Spleen (tissue), 11 donors: ENCODE measurements around the gene SCAMP5. TPM values are rescaled to one million over a fixed set of nuclear protein-coding genes. Genes with fewer than 3 reads are reported as not detected.

Source experiments
- DNase-seq: peaks from one replicate; pipeline ENCODE4 v3.0.0-alpha.2; 2020
- H3K27ac ChIP-seq, 8 donors: fragments of 200-600 bp; sonication (generic) in 7 of 8; 1 replicate in 4 of 8; 2 replicates in 4 of 8; pipeline versions ENCODE4 v1.5.0 to v1.8.0; 2016 to 2021; ENCODE audit warnings: inconsistent platforms in 4 of 8, mild to moderate bottlenecking in 4 of 8, moderate library complexity in 1 of 8
- H3K27me3 ChIP-seq, 7 donors: fragments of 200-600 bp; sonication (generic) in 6 of 7; replicated peaks in 1 of 7; 1 replicate in 4 of 7; 2 replicates in 3 of 7; pipeline versions ENCODE4 v1.5.0 to v1.8.0; 2016 to 2021; ENCODE audit warnings: inconsistent platforms in 3 of 7, mild to moderate bottlenecking in 1 of 7
- H3K36me3 ChIP-seq, 6 donors: fragments of 200-600 bp; sonication (generic) in 5 of 6; 1 replicate in 4 of 6; 2 replicates in 2 of 6; pipeline versions ENCODE4 v1.5.0 to v1.8.0; 2016 to 2021; ENCODE audit warnings: inconsistent platforms in 2 of 6
- H3K4me1 ChIP-seq, 6 donors: fragments of 200-600 bp; sonication (generic) in 5 of 6; 1 replicate in 3 of 6; 2 replicates in 3 of 6; pipeline versions ENCODE4 v1.5.0 to v1.8.0; 2016 to 2021; ENCODE audit warnings: inconsistent platforms in 3 of 6
- H3K4me3 ChIP-seq, 8 donors: fragments of 200-600 bp; sonication (generic) in 7 of 8; 1 replicate in 4 of 8; 2 replicates in 4 of 8; pipeline versions ENCODE4 v1.5.0 to v1.8.0; 2016 to 2021; ENCODE audit warnings: inconsistent platforms in 4 of 8, mild to moderate bottlenecking in 4 of 8, moderate library complexity in 2 of 8
- H3K9me3 ChIP-seq, 8 donors: fragments of 200-600 bp; sonication (generic) in 7 of 8; 1 replicate in 4 of 8; 2 replicates in 4 of 8; pipeline versions ENCODE4 v1.5.0 to v1.8.0; 2016 to 2021; ENCODE audit warnings: inconsistent platforms in 4 of 8
- CTCF ChIP-seq, 11 experiments: fragments of 200-600 bp in 7 of 11; fragments of 450-650 bp in 4 of 11; sonication (generic) in 4 of 11; IDR thresholded peaks in 8 of 11; conservative IDR thresholded peaks in 3 of 11; 1 replicate in 7 of 11; 2 replicates in 4 of 11; pipeline versions ENCODE4 v1.4.0 to v1.8.0; 2016 to 2021; ENCODE audit warnings: antibody characterized with exemption in 11 of 11, inconsistent platforms in 4 of 11, mild to moderate bottlenecking in 1 of 11
- POLR2A ChIP-seq, 3 donors: fragments of 450-650 bp; IDR thresholded peaks; one replicate each; pipeline ENCODE4 v1.5.1; 2017; ENCODE audit warnings: antibody characterized with exemption in 3 of 3, mild to moderate bottlenecking in 1 of 3
- POLR2AphosphoS5 ChIP-seq, 3 donors: sonication (generic); formaldehyde crosslinking; IDR thresholded peaks; one replicate each; pipeline ENCODE4 v1.5.1; 2017; ENCODE audit warnings: antibody characterized with exemption in 3 of 3
- WGBS, 5 donors: extraction: QIAGEN DNeasy Blood & Tissue Kit in 3 of 5; methylation state at CpG; one replicate each; pipeline versions ENCODE4 v1.1.5 to v1.1.7; 2013 to 2018; 5-methylcytosine and 5-hydroxymethylcytosine counted together
- intact Hi-C: fragments of 100-400 bp; cut with DNase I; formaldehyde crosslinking; loops from one replicate; pipeline ENCODE4 v1.15.0; 2023; ENCODE audit warnings: low total_unique reads
- polyA plus RNA-seq, 3 donors: library from polyadenylated mRNA; stranded (reverse); fragments of 200-250 nt; gene quantifications; one replicate each; pipeline ENCODE4 v1.2.1, GENCODE V29; 2013
- total RNA-seq, 7 donors: library from RNA; depleted of rRNA in 3 of 7; stranded (reverse); fragments of >200 nt in 3 of 7; fragmentation: NEBNext Ultra II Directional in 4 of 7; extraction: Animal tissue kit (Norgen Biotek cat#: 25700) in 4 of 7; gene quantifications; one replicate each; pipeline versions ENCODE4 v1.1.0 to v1.2.1, GENCODE V29; 2016 to 2021
- donor health status: healthy with polysubstance abuse.
- donor health status: DM: no; HTN: no; CAD: no; lungs with moderate emphysema.
- donor health status: DM: no; HTN: no; CAD: no.
- donor health status: Bipolar disorder and iron deficiency.
- donor health status: healthy.
- donor health status: DM: no; HTN: no; CAD: no.
- donor health status: DM: yes; HTN: yes; CAD: no.

Gene SCAMP5
- total and polyA plus RNA-seq, 10 donors: 1.8 to 20.0 (median 8.0) TPM

- intact Hi-C loops: loop anchor here (5.0 kb wide), 2 partner anchors 182 to 317 kb away; no protein-coding TSS in a partner anchor
- H3K27ac ChIP-seq: peak overlapping the region in 5 of 8 donors; percentile 31 to 85 (median 84)
- H3K4me3 ChIP-seq: peak overlapping the region in 4 of 8 donors; percentile 60 to 89 (median 80)
These were observed 40.8 kb upstream of the SCAMP5 start for GRCh38 chr15:74954515-74954914.

GRCh38 chr15:74955017-74955416 lies 40.3 kb upstream of the SCAMP5 start:
- intact Hi-C loops: no loop called here
- DNase-seq: peak; percentile 73
- peaks cover 32 to 69% (median 59%) of the 10 kb centered on the region in 6 donors for H3K4me1 ChIP-seq
- no peak for TF ChIP-seq POLR2A (IDR thresholded peaks at IDR 0.05)
- no peak for TF ChIP-seq CTCF (IDR thresholded peaks at IDR 0.05 in 8 of 11, conservative IDR thresholded peaks at IDR 0.05 in 3 of 11)
- peak in 1 of 3 donors; percentile 59 for TF ChIP-seq POLR2AphosphoS5 (IDR thresholded peaks at IDR 0.05)
- H3K9me3 ChIP-seq: no peaks in the 10 kb centered on the region
- no peaks in the 10 kb centered on the region for H3K36me3 ChIP-seq
- WGBS, 5 donors: 65 to 73% (median 69%) methylated on average over 8 of the region's 8 CpGs
- H3K27ac ChIP-seq: peak overlapping the region in 5 of 8 donors; percentile 31 to 85 (median 84)
- peaks cover 7 to 57% (median 28%) of the 10 kb centered on the region in 7 donors for H3K27me3 ChIP-seq
- H3K4me3 ChIP-seq: peak overlapping the region in 7 of 8 donors; percentile 5 to 89 (median 77)

More at GRCh38 chr15:74954515-74954914, 40.8 kb upstream of the SCAMP5 start:
- Histone ChIP-seq H3K4me1 (peaks cover 32 to 69% (median 56%) of the 10 kb centered on the region in 6 donors), H3K36me3 (no peaks in the 10 kb centered on the region), H3K27me3 (peaks cover 7 to 52% (median 26%) of the 10 kb centered on the region in 7 donors), H3K9me3 (no peaks in the 10 kb centered on the region)
- no peak for TF ChIP-seq POLR2AphosphoS5 (IDR thresholded peaks at IDR 0.05)
- TF ChIP-seq POLR2A (IDR thresholded peaks at IDR 0.05): no peak
- no peak for TF ChIP-seq CTCF (IDR thresholded peaks at IDR 0.05 in 8 of 11, conservative IDR thresholded peaks at IDR 0.05 in 3 of 11)
- peak; percentile 61 for DNase-seq

GRCh38 chr15:74955796-74956647 lies 39.3 kb upstream of the SCAMP5 start:
- Histone ChIP-seq H3K36me3 (no peaks in the 10 kb centered on the region), H3K9me3 (no peaks in the 10 kb centered on the region), H3K27me3 (peaks cover 7 to 63% (median 28%) of the 10 kb centered on the region in 7 donors), H3K27ac (peak overlapping the region in 7 of 8 donors; percentile 70 to 85 (median 81)), H3K4me1 (peaks cover 32 to 67% (median 56%) of the 10 kb centered on the region in 6 donors), H3K4me3 (peak overlapping the region; percentile 33 to 89 (median 74))
- intact Hi-C loops: no loop called here
- DNase-seq: peak; percentile 92
- TF ChIP-seq POLR2A (IDR thresholded peaks at IDR 0.05) (no peak), POLR2AphosphoS5 (IDR thresholded peaks at IDR 0.05) (peak in 2 of 3 donors; percentile 67 to 78), CTCF (IDR thresholded peaks at IDR 0.05 in 8 of 11, conservative IDR thresholded peaks at IDR 0.05 in 3 of 11) (peak in 8 of 11 experiments; percentile 25 to 63 (median 59))
- WGBS, 5 donors: 17 to 49% (median 21%) methylated on average over 33 to 88 of the region's 88 CpGs
